Measurements from ENCODE around the gene RGS12. TPM values are rescaled to one million over a fixed set of nuclear protein-coding genes. Genes with fewer than 3 reads are reported as not detected.

The RGS12 gene
- total and polyA plus RNA-seq, 2 of the 13 experiments (the other 11 are each of a cell fraction or from before 2014, with no cell fraction given), result 21.0 to 27.7 TPM

DNA sequence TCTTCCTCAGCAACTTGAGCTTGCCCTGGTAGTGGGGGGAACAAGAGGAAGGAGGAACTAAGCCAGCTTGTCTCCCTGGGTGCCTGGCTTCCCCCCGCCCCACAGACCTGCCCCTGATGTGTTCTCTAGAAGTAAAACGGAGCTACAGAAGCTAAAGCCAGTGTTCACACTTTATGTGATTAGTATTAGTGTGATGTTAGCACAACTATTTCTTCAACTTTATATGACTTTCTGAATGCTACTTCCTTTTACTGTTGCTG lies 10.7 kb downstream of the RGS12 start:
- H3K27me3 ChIP-seq (ENCODE audit: control insufficient read depth in 1 of 2, insufficient read depth in 2 of 2, low read length in 2 of 2), result no peaks in the 10 kb centered on the region; a peak in 1 of 5 replicates
- peaks cover 0 to 1% of the 10 kb centered on the region in 2 experiments; a peak in 1 of 5 replicates for H3K36me3 ChIP-seq (replicated peaks in 1 of 2; ENCODE audit: control insufficient read depth in 1 of 2, insufficient read depth in 2 of 2, low read length in 2 of 2)
- ATAC-seq (no peak), DNase-seq (ENCODE audit: low spot score) (no peak), FAIRE-seq (no peak)
- peaks cover 36% of the 10 kb centered on the region for H3K4me1 ChIP-seq (ENCODE audit: insufficient read depth, low read length)
- BruUV-seq (replicated peaks), result no TSS peak
- no peak overlapping the region for H3K9ac ChIP-seq (ENCODE audit: insufficient read depth, low read depth, low read length)
- POLR2A ChIA-PET, result no interaction called here
- intact Hi-C loops (cut with micrococcal nuclease; ENCODE audit: unreplicated experiment), result loop anchor here (5.0 kb wide), 1 partner anchor 96 kb away; no protein-coding TSS in a partner anchor
- no peaks in the 10 kb centered on the region for H3K9me3 ChIP-seq (ENCODE audit: low read length)
- no peak overlapping the region for H3K4me3 ChIP-seq (replicated peaks in 1 of 3; ENCODE audit: insufficient read depth in 1 of 3, low read depth in 2 of 3, low read length in 3 of 3)
- no peak overlapping the region for H2AFZ ChIP-seq (ENCODE audit: low read length)
- peaks cover 53% of the 10 kb centered on the region for H3K79me2 ChIP-seq (ENCODE audit: insufficient read depth, low read length)
- no peak for TF ChIP-seq ZNF737 (CRISPR knock-in tag; IDR thresholded peaks at IDR 0.05; ENCODE audit: borderline replicate concordance)
- TF ChIP-seq, protein P1, sequence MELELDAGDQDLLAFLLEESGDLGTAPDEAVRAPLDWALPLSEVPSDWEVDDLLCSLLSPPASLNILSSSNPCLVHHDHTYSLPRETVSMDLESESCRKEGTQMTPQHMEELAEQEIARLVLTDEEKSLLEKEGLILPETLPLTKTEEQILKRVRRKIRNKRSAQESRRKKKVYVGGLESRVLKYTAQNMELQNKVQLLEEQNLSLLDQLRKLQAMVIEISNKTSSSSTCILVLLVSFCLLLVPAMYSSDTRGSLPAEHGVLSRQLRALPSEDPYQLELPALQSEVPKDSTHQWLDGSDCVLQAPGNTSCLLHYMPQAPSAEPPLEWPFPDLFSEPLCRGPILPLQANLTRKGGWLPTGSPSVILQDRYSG (CRISPR knock-in tag; IDR thresholded peaks at IDR 0.05), result no peak
- TF ChIP-seq CEBPB (IDR thresholded peaks at IDR 0.05; ENCODE audit: borderline replicate concordance, low read depth, low read length), result no peak
- TF ChIP-seq ESRRA (CRISPR knock-in tag; IDR thresholded peaks at IDR 0.05; ENCODE audit: low read depth), result no peak
- TF ChIP-seq ZSCAN9 (CRISPR knock-in tag; IDR thresholded peaks at IDR 0.05; ENCODE audit: borderline replicate concordance), result no peak
- TF ChIP-seq ZNF256 (CRISPR knock-in tag; conservative IDR thresholded peaks at IDR 0.05), result no peak
- no peak for TF ChIP-seq ZNF556 (CRISPR knock-in tag; IDR thresholded peaks at IDR 0.05; ENCODE audit: borderline replicate concordance)
- TF ChIP-seq RXRA (CRISPR knock-in tag; IDR thresholded peaks at IDR 0.05), result no peak
- TF ChIP-seq HIVEP1 (CRISPR knock-in tag; IDR thresholded peaks at IDR 0.05), result no peak
- no peak for TF ChIP-seq MED13 (CRISPR knock-in tag; IDR thresholded peaks at IDR 0.05)
- TF ChIP-seq FOXP1 (IDR thresholded peaks at IDR 0.05), result no peak
- no peak for TF ChIP-seq FOXP1 (CRISPR knock-in tag; IDR thresholded peaks at IDR 0.05)
- TF ChIP-seq TARDBP (CRISPR knock-in tag; IDR thresholded peaks at IDR 0.05), result no peak
- TF ChIP-seq CBX2 (IDR thresholded peaks at IDR 0.05; ENCODE audit: low read depth, low read length), result no peak
- no peak for TF ChIP-seq CBX2 (CRISPR knock-in tag; IDR thresholded peaks at IDR 0.05; ENCODE audit: low read depth)
- no peak for TF ChIP-seq GATA4 (IDR thresholded peaks at IDR 0.05; ENCODE audit: borderline replicate concordance, low read depth)
- TF ChIP-seq, protein P2, sequence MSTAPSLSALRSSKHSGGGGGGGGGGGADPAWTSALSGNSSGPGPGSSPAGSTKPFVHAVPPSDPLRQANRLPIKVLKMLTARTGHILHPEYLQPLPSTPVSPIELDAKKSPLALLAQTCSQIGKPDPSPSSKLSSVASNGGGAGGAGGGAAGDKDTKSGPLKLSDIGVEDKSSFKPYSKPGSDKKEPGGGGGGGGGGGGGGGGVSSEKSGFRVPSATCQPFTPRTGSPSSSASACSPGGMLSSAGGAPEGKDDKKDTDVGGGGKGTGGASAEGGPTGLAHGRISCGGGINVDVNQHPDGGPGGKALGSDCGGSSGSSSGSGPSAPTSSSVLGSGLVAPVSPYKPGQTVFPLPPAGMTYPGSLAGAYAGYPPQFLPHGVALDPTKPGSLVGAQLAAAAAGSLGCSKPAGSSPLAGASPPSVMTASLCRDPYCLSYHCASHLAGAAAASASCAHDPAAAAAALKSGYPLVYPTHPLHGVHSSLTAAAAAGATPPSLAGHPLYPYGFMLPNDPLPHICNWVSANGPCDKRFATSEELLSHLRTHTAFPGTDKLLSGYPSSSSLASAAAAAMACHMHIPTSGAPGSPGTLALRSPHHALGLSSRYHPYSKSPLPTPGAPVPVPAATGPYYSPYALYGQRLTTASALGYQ (CRISPR knock-in tag; IDR thresholded peaks at IDR 0.05), result no peak
- TF ChIP-seq ZNF720 (CRISPR knock-in tag; IDR thresholded peaks at IDR 0.05), result no peak
- TF ChIP-seq ZNF768 (CRISPR knock-in tag; IDR thresholded peaks at IDR 0.05), result no peak
- no peak for TF ChIP-seq NR2F1 (CRISPR knock-in tag; IDR thresholded peaks at IDR 0.05)
- TF ChIP-seq, protein P3, sequence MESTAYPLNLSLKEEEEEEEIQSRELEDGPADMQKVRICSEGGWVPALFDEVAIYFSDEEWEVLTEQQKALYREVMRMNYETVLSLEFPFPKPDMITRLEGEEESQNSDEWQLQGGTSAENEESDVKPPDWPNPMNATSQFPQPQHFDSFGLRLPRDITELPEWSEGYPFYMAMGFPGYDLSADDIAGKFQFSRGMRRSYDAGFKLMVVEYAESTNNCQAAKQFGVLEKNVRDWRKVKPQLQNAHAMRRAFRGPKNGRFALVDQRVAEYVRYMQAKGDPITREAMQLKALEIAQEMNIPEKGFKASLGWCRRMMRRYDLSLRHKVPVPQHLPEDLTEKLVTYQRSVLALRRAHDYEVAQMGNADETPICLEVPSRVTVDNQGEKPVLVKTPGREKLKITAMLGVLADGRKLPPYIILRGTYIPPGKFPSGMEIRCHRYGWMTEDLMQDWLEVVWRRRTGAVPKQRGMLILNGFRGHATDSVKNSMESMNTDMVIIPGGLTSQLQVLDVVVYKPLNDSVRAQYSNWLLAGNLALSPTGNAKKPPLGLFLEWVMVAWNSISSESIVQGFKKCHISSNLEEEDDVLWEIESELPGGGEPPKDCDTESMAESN (CRISPR knock-in tag; conservative IDR thresholded peaks at IDR 0.05), result no peak
- TF ChIP-seq, protein P4, sequence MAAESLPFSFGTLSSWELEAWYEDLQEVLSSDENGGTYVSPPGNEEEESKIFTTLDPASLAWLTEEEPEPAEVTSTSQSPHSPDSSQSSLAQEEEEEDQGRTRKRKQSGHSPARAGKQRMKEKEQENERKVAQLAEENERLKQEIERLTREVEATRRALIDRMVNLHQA (CRISPR knock-in tag; IDR thresholded peaks at IDR 0.05), result no peak
- in situ Hi-C loops (cut with HindIII; ENCODE audit: extremely low pct_ligation_motif_present, low pct_unique_long_range_greater_than_20kb), result no loop called here
- H3K4me2 ChIP-seq (ENCODE audit: low read depth, low read length), result no peak overlapping the region
- no peak overlapping the region for H3K27ac ChIP-seq (ENCODE audit: extremely low read length, insufficient read depth, low read length)
- 100% methylated on average over 2 of the region's 2 CpGs for WGBS (ENCODE audit: low lambda C conversion rate)
- CTCF ChIA-PET (ENCODE audit: low intra/inter-chr PET ratio, low total read pairs), result no interaction called here
- H4K20me1 ChIP-seq (ENCODE audit: insufficient read depth, low read length), result peaks cover 17% of the 10 kb centered on the region

Measured in HepG2 (cell line).